ENCODE data around the gene MAN1A2.

DNA sequence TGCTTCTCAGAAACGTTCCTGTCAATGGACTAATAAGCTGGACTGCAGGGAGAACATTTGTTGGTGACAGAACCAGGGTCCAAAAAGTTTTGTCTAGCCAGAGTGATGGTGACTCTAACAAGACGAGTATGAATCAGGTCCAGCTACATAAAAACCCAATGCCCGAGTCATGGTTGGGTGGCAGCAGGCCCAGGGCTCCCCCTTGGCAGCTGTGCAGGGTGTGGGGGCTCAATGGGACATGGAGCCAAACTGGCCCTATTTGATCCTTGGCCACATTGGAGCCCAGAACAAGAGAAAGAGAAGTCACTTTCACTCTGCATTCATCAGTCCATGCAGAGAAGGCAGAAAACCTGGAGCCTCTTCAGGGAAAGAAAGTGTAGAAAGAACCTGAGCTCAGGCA lies 200.7 kb downstream of the MAN1A2 start:
- TF ChIP-seq, protein P1, sequence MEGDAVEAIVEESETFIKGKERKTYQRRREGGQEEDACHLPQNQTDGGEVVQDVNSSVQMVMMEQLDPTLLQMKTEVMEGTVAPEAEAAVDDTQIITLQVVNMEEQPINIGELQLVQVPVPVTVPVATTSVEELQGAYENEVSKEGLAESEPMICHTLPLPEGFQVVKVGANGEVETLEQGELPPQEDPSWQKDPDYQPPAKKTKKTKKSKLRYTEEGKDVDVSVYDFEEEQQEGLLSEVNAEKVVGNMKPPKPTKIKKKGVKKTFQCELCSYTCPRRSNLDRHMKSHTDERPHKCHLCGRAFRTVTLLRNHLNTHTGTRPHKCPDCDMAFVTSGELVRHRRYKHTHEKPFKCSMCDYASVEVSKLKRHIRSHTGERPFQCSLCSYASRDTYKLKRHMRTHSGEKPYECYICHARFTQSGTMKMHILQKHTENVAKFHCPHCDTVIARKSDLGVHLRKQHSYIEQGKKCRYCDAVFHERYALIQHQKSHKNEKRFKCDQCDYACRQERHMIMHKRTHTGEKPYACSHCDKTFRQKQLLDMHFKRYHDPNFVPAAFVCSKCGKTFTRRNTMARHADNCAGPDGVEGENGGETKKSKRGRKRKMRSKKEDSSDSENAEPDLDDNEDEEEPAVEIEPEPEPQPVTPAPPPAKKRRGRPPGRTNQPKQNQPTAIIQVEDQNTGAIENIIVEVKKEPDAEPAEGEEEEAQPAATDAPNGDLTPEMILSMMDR (IDR thresholded peaks at IDR 0.05): no peak
- no peak for TF ChIP-seq POLR2AphosphoS5 (IDR thresholded peaks at IDR 0.05; ENCODE audit: low read depth, low read length)
- TF ChIP-seq, protein P2, sequence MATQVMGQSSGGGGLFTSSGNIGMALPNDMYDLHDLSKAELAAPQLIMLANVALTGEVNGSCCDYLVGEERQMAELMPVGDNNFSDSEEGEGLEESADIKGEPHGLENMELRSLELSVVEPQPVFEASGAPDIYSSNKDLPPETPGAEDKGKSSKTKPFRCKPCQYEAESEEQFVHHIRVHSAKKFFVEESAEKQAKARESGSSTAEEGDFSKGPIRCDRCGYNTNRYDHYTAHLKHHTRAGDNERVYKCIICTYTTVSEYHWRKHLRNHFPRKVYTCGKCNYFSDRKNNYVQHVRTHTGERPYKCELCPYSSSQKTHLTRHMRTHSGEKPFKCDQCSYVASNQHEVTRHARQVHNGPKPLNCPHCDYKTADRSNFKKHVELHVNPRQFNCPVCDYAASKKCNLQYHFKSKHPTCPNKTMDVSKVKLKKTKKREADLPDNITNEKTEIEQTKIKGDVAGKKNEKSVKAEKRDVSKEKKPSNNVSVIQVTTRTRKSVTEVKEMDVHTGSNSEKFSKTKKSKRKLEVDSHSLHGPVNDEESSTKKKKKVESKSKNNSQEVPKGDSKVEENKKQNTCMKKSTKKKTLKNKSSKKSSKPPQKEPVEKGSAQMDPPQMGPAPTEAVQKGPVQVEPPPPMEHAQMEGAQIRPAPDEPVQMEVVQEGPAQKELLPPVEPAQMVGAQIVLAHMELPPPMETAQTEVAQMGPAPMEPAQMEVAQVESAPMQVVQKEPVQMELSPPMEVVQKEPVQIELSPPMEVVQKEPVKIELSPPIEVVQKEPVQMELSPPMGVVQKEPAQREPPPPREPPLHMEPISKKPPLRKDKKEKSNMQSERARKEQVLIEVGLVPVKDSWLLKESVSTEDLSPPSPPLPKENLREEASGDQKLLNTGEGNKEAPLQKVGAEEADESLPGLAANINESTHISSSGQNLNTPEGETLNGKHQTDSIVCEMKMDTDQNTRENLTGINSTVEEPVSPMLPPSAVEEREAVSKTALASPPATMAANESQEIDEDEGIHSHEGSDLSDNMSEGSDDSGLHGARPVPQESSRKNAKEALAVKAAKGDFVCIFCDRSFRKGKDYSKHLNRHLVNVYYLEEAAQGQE (IDR thresholded peaks at IDR 0.05; ENCODE audit: insufficient read depth in 1 of 2, low read depth in 2 of 2, low read length in 1 of 2): no peak

Measured in Panc1 (cell line).